Stimulated activated CD8-positive, alpha-beta memory T cell treated with anti-CD3 and anti-CD28 coated beads, Interleukin-2, amount 100 ng/mL, for 1 hour (primary cell): ENCODE results near the gene ATP2A3.
A peak's percentile ranks its signal among the peaks of the same experiment; 100 is the strongest.

ENCODE experiments used
- DNase-seq, 2 donors: peaks; one replicate each; pipeline ENCODE4 v3.0.0-alpha.2; 2020; ENCODE audit warnings: low read depth in 2 of 2

Gene ATP2A3

GRCh38 chr17:3964203-3965117 lies at the start of gene ATP2A3:
ATP2A3 (minus strand) TSS chr17:3964437; CDS start chr17:3964291, 146 bp downstream.
- peak; percentile 44 to 47 for DNase-seq

- no peak for DNase-seq
Observed at GRCh38 chr17:4010754-4011153, 46.5 kb upstream of the ATP2A3 start.

- DNase-seq = no peak
Observed at GRCh38 chr17:4009186-4009785, 45.0 kb upstream of the ATP2A3 start.

GRCh38 chr17:4008441-4009185 lies 44.4 kb upstream of the ATP2A3 start:
- DNase-seq = no peak

GRCh38 chr17:4008082-4008435 lies 43.8 kb upstream of the ATP2A3 start:
- no peak for DNase-seq

GRCh38 chr17:4007346-4008081 lies 43.3 kb upstream of the ATP2A3 start:
- DNase-seq = no peak

GRCh38 chr17:4006745-4007211 lies 42.5 kb upstream of the ATP2A3 start:
- no peak for DNase-seq

GRCh38 chr17:4006165-4006589 lies 41.9 kb upstream of the ATP2A3 start:
- DNase-seq = no peak

GRCh38 chr17:4005296-4006164 lies 41.3 kb upstream of the ATP2A3 start:
- DNase-seq = no peak

GRCh38 chr17:4004517-4005295 lies 40.5 kb upstream of the ATP2A3 start:
- peak; percentile 18 to 33 for DNase-seq

GRCh38 chr17:4003501-4004421 lies 39.5 kb upstream of the ATP2A3 start:
- DNase-seq = no peak

GRCh38 chr17:4003131-4003500 lies 38.9 kb upstream of the ATP2A3 start:
- no peak for DNase-seq

GRCh38 chr17:4001048-4001590 lies 36.9 kb upstream of the ATP2A3 start:
- DNase-seq = no peak

GRCh38 chr17:3998436-3998835 lies 34.2 kb upstream of the ATP2A3 start:
- no peak for DNase-seq

GRCh38 chr17:3995067-3995466 lies 30.8 kb upstream of the ATP2A3 start:
- DNase-seq = no peak

GRCh38 chr17:3994221-3994576 lies 30.0 kb upstream of the ATP2A3 start:
- no peak for DNase-seq

GRCh38 chr17:3993493-3994220 lies 29.4 kb upstream of the ATP2A3 start:
- no peak for DNase-seq

GRCh38 chr17:3992370-3992769 lies 28.1 kb upstream of the ATP2A3 start:
- no peak for DNase-seq
